Prostate gland (tissue), 2 donors: ENCODE measurements around the gene NAA10. TPM values are rescaled to one million over a fixed set of nuclear protein-coding genes. Genes with fewer than 3 reads are reported as not detected.

Experiments
- DNase-seq: peaks from one replicate; pipeline ENCODE4 v3.0.0-alpha.2; 2019; ENCODE audit warnings: low spot score
- H3K27ac ChIP-seq, 2 donors: fragments of 200-600 bp; sonication (generic); 2 replicates each; pipeline ENCODE4 v1.5.1; 2017 to 2019
- H3K27me3 ChIP-seq: fragments of 200-600 bp; sonication (generic); replicated peaks from 2 replicates; pipeline ENCODE4 v1.5.1; 2019; ENCODE audit not compliant: insufficient read depth
- H3K36me3 ChIP-seq, 2 donors: fragments of 200-600 bp; sonication (generic); 1 replicate in 1 of 2; 2 replicates in 1 of 2; pipeline versions ENCODE4 v1.5.1 to v1.8.1; 2017 to 2019
- H3K4me1 ChIP-seq: fragments of 200-600 bp; sonication (generic); replicated peaks from 2 replicates; pipeline ENCODE4 v1.5.1; 2019
- H3K4me3 ChIP-seq, 2 donors: fragments of 200-600 bp; sonication (generic); 2 replicates each; pipeline ENCODE4 v1.5.1; 2017 to 2019
- H3K9me3 ChIP-seq: fragments of 200-600 bp; sonication (generic); 2 replicates; pipeline ENCODE4 v1.5.1; 2017
- CTCF ChIP-seq, 4 experiments: fragments of 200-600 bp in 2 of 4; fragments of 450-650 bp in 2 of 4; sonication (generic) in 2 of 4; IDR thresholded peaks; 1 replicate in 3 of 4; 2 replicates in 1 of 4; pipeline ENCODE4 v1.5.1; 2016 to 2019; ENCODE audit warnings: antibody characterized with exemption in 4 of 4, mild to moderate bottlenecking in 2 of 4, moderate library complexity in 2 of 4
- POLR2A ChIP-seq: fragments of 450-650 bp; IDR thresholded peaks from one replicate; pipeline ENCODE4 v1.6.1; 2016; ENCODE audit warnings: antibody characterized with exemption, mild to moderate bottlenecking
- POLR2AphosphoS5 ChIP-seq: sonication (generic); formaldehyde crosslinking; IDR thresholded peaks from one replicate; pipeline ENCODE4 v1.6.1; 2017; ENCODE audit warnings: antibody characterized with exemption
- WGBS: methylation state at CpG from one replicate; pipeline ENCODE4 v1.1.5; 2018; 5-methylcytosine and 5-hydroxymethylcytosine counted together
- intact Hi-C: fragments of 100-400 bp; cut with DNase I; formaldehyde crosslinking; loops from one replicate; pipeline ENCODE4 v1.14.2; 2022
- total RNA-seq, 2 donors: library from RNA; depleted of rRNA; stranded (reverse); fragments of >200 nt; gene quantifications; one replicate each; pipeline ENCODE4 v1.1.0, GENCODE V29; 2016

NAA10 gene
- total RNA-seq, 2 donors from 2014 or later = 47.5 to 64.9 TPM

GRCh38 chrX:153953342-153953830 lies 18.5 kb upstream of the NAA10 start:
- no peaks in the 10 kb centered on the region for H3K27me3 ChIP-seq
- TF ChIP-seq POLR2A (no peak), CTCF (IDR thresholded peaks at IDR 0.05) (peak; percentile 84 to 95 (median 94)), POLR2AphosphoS5 (peak; percentile 52)
- no peaks in the 10 kb centered on the region for H3K36me3 ChIP-seq
- peak; percentile 28 for DNase-seq
- WGBS = 50% methylated on average over 6 of the region's 33 CpGs
- no peaks in the 10 kb centered on the region for H3K4me1 ChIP-seq
- H3K4me3 ChIP-seq = no peak overlapping the region
- intact Hi-C loops = no loop called here
- H3K27ac ChIP-seq = peak overlapping the region; percentile 53
- no peaks in the 10 kb centered on the region for H3K9me3 ChIP-seq

GRCh38 chrX:153952373-153953026 lies 17.7 kb upstream of the NAA10 start:
- Histone ChIP-seq H3K27me3 (no peaks in the 10 kb centered on the region), H3K4me1 (no peaks in the 10 kb centered on the region), H3K4me3 (no peak overlapping the region), H3K27ac (peak overlapping the region; percentile 53), H3K9me3 (no peaks in the 10 kb centered on the region), H3K36me3 (no peaks in the 10 kb centered on the region)
- no peak for DNase-seq
- intact Hi-C loops = no loop called here
- 92% methylated on average over 8 of the region's 32 CpGs for WGBS
- no peak for TF ChIP-seq CTCF (IDR thresholded peaks at IDR 0.05)

GRCh38 chrX:153951683-153952372 lies 17.0 kb upstream of the NAA10 start:
- no peak for DNase-seq
- TF ChIP-seq CTCF (IDR thresholded peaks at IDR 0.05) = no peak
- no peak for TF ChIP-seq POLR2AphosphoS5
- no peak for TF ChIP-seq POLR2A
- H3K27me3 ChIP-seq = no peaks in the 10 kb centered on the region
- no peaks in the 10 kb centered on the region for H3K36me3 ChIP-seq
- 96% methylated on average over 11 of the region's 28 CpGs for whole genome bisulfite sequencing
- H3K4me1 ChIP-seq = no peaks in the 10 kb centered on the region
- H3K4me3 ChIP-seq = no peak overlapping the region
- intact Hi-C loops = no loop called here
- H3K9me3 ChIP-seq = no peaks in the 10 kb centered on the region
- H3K27ac ChIP-seq = no peak overlapping the region

GRCh38 chrX:153950127-153950526 lies 15.3 kb upstream of the NAA10 start:
- WGBS = 85% methylated on average over 5 of the region's 19 CpGs
- DNase-seq = no peak
- Histone ChIP-seq H3K4me1 (no peaks in the 10 kb centered on the region), H3K4me3 (no peak overlapping the region), H3K27ac (no peak overlapping the region), H3K27me3 (no peaks in the 10 kb centered on the region), H3K9me3 (no peaks in the 10 kb centered on the region), H3K36me3 (no peaks in the 10 kb centered on the region)
- TF ChIP-seq POLR2AphosphoS5 = no peak
- TF ChIP-seq POLR2A = no peak
- TF ChIP-seq CTCF (IDR thresholded peaks at IDR 0.05) = no peak
- intact Hi-C loops = no loop called here
